Kidney (tissue), 14 donors: ENCODE results near the gene IFNA16. TPM values are rescaled to one million over a fixed set of nuclear protein-coding genes. Genes with fewer than 3 reads are reported as not detected.
"Not testable (repeated sequence)": the region's sequence is repeated elsewhere in the genome, so short reads cannot be mapped to it uniquely, and the experiment has no call there.

ENCODE experiments used
- DNase-seq, 5 donors: peaks; one replicate each; pipeline ENCODE4 v3.0.0-alpha.2; 2013 to 2020
- FAIRE-seq: peaks from 2 replicates; lab custom pipeline; 2012; peaks lifted over from hg19 to GRCh38; lab: Jason Lieb, UNC
- H3K27ac ChIP-seq, 2 donors: one replicate each; pipeline ENCODE4 v1.7.0; 2013; ENCODE audit warnings: low read depth in 2 of 2, low read length in 2 of 2, inconsistent platforms in 1 of 2
- H3K27me3 ChIP-seq: one replicate; pipeline ENCODE4 v1.7.1; 2013; ENCODE audit warnings: low read length, inconsistent platforms; ENCODE audit not compliant: control insufficient read depth, insufficient read depth
- H3K36me3 ChIP-seq, 3 donors: one replicate each; pipeline versions ENCODE4 v1.7.0 to v1.7.1; 2013; ENCODE audit warnings: low read length in 3 of 3, control low read depth in 1 of 3, inconsistent platforms in 1 of 3; ENCODE audit not compliant: insufficient read depth in 3 of 3, control insufficient read depth in 2 of 3
- H3K4me1 ChIP-seq, 3 donors: one replicate each; pipeline versions ENCODE4 v1.7.0 to v1.7.1; 2013; ENCODE audit warnings: low read length in 3 of 3, inconsistent platforms in 1 of 3, low read depth in 1 of 3; ENCODE audit not compliant: control insufficient read depth in 2 of 3, insufficient read depth in 2 of 3
- H3K4me3 ChIP-seq, 3 donors: one replicate each; pipeline versions ENCODE4 v1.7.0 to v1.8.1; 2013; ENCODE audit warnings: low read length in 3 of 3, control low read depth in 1 of 3, inconsistent platforms in 1 of 3
- H3K9ac ChIP-seq, 3 donors: one replicate each; pipeline versions ENCODE4 v1.7.0 to v1.7.1; 2013; ENCODE audit warnings: low read length in 3 of 3, control low read depth in 1 of 3, inconsistent platforms in 1 of 3
- H3K9me3 ChIP-seq, 3 donors: one replicate each; pipeline versions ENCODE4 v1.7.0 to v1.7.1; 2013; ENCODE audit warnings: low read length in 3 of 3, control low read depth in 1 of 3, inconsistent platforms in 1 of 3; ENCODE audit not compliant: control insufficient read depth in 2 of 3, insufficient read depth in 1 of 3
- intact Hi-C: fragments of 100-400 bp; cut with DNase I; formaldehyde crosslinking; loops from one replicate; pipeline ENCODE4 v1.11.1; 2022
- polyA plus RNA-seq: library from polyadenylated mRNA; stranded (reverse); fragments of 350-450 nt; fragmentation: Illumina TruSeq; extraction: RNeasy Lipid Tissue Mini Kit (QIAGEN cat#74804); gene quantifications from one replicate; pipeline ENCODE4 v1.2.3, GENCODE V29; 2014; ENCODE audit warnings: low read depth, low replicate concordance; ENCODE audit not compliant: insufficient read depth
- total RNA-seq: library from RNA; stranded (reverse); fragmentation: NEBNext Ultra II Directional; extraction: Animal tissue kit (Norgen Biotek cat#: 25700); gene quantifications from one replicate; pipeline ENCODE4 v1.2.1, GENCODE V29; 2021
- TF ChIP-seq, protein P1 (sequence below): IDR thresholded peaks from 3 replicates; pipeline ENCODE4 v1.5.1; 2012; ENCODE audit warnings: mild to moderate bottlenecking, moderate library complexity, borderline replicate concordance; ENCODE audit not compliant: insufficient read depth; ENCODE audit errors: extremely low read depth
- donor health status: control.
- donor health status: control.
- donor health status: control.
- donor health status: control.
- donor health status: control.
- donor health status: DM: yes; HTN: yes; CAD: no.
- donor health status: Normal renal cell carcinoma (clear cell type).

Gene IFNA16
- total and polyA plus RNA-seq, 2 donors from 2014 or later: not detected

- Histone ChIP-seq H3K9me3 (no peaks in the 10 kb centered on the region), H3K27me3 (no peaks in the 10 kb centered on the region), H3K36me3 (no peaks in the 10 kb centered on the region), H3K9ac (no peak overlapping the region), H3K4me3 (no peak overlapping the region), H3K4me1 (no peaks in the 10 kb centered on the region), H3K27ac (no peak overlapping the region)
- TF ChIP-seq, protein P1, sequence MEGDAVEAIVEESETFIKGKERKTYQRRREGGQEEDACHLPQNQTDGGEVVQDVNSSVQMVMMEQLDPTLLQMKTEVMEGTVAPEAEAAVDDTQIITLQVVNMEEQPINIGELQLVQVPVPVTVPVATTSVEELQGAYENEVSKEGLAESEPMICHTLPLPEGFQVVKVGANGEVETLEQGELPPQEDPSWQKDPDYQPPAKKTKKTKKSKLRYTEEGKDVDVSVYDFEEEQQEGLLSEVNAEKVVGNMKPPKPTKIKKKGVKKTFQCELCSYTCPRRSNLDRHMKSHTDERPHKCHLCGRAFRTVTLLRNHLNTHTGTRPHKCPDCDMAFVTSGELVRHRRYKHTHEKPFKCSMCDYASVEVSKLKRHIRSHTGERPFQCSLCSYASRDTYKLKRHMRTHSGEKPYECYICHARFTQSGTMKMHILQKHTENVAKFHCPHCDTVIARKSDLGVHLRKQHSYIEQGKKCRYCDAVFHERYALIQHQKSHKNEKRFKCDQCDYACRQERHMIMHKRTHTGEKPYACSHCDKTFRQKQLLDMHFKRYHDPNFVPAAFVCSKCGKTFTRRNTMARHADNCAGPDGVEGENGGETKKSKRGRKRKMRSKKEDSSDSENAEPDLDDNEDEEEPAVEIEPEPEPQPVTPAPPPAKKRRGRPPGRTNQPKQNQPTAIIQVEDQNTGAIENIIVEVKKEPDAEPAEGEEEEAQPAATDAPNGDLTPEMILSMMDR: no peak
- DNase-seq: no peak
- intact Hi-C loops: no loop called here
- no peak for FAIRE-seq
Measured at GRCh38 chr9:21234153-21234687, 17.1 kb upstream of the IFNA16 start.

- no peaks in the 10 kb centered on the region for H3K9me3 ChIP-seq
- no peak for FAIRE-seq
- H3K4me3 ChIP-seq: no peak overlapping the region
- H3K27me3 ChIP-seq: no peaks in the 10 kb centered on the region
- no peak overlapping the region for H3K27ac ChIP-seq
- DNase-seq: no peak
- TF ChIP-seq, protein P1: no peak
- no peak overlapping the region for H3K9ac ChIP-seq
- intact Hi-C loops: no loop called here
- no peaks in the 10 kb centered on the region for H3K4me1 ChIP-seq
- no peaks in the 10 kb centered on the region for H3K36me3 ChIP-seq
Measured at GRCh38 chr9:21233258-21233657, 16.1 kb upstream of the IFNA16 start.

DNA sequence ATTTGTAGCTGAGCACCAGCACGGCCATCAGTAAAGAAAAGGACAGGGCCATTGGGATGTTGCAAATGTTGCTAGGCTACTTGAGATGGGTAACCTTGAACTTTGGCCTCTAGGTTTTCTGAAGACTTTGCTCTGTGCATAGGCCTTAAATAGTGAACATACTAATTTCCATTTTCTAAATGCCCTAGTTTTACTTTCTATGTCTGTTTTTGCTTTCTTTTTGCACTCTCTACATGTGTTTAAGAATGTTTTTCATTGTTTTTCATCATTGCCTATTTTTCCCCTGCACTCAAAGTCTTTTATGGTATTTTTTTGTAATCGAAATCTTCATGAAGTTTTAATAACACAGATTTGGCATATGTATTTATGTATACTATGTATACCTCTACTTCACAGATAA lies 11.0 kb upstream of the IFNA16 start, which contains the start of gene IFNA17:
Gene IFNA17, minus strand, starts transcription at position 101 of the 400 bp plus-strand sequence. Its CDS starts 49 bp downstream, at position 52.
- intact Hi-C loops: no loop called here
- FAIRE-seq: no peak

GRCh38 chr9:21213411-21214326 lies 3.4 kb downstream of the IFNA16 start:
- H3K4me3 ChIP-seq, H3K36me3 ChIP-seq, H3K9me3 ChIP-seq, H3K27me3 ChIP-seq, H3K27ac ChIP-seq, H3K4me1 ChIP-seq, intact Hi-C loops, FAIRE-seq, H3K9ac ChIP-seq, DNase-seq: not testable (repeated sequence)

More for the DNA sequence above, 11.0 kb upstream of the IFNA16 start, which contains the start of gene IFNA17:
- no peak within 1 kb of the TSS for H3K9ac ChIP-seq
- H3K9me3 ChIP-seq: no peaks in the 10 kb centered on the region
- H3K27me3 ChIP-seq: no peaks in the 10 kb centered on the region
- H3K36me3 ChIP-seq: no peaks in the 10 kb centered on the region
- no peak within 1 kb of the TSS for H3K4me3 ChIP-seq
- no peaks in the 10 kb centered on the region for H3K4me1 ChIP-seq
- TF ChIP-seq, protein P1: no peak
- H3K27ac ChIP-seq: no peak within 1 kb of the TSS
- DNase-seq: no peak

DNA sequence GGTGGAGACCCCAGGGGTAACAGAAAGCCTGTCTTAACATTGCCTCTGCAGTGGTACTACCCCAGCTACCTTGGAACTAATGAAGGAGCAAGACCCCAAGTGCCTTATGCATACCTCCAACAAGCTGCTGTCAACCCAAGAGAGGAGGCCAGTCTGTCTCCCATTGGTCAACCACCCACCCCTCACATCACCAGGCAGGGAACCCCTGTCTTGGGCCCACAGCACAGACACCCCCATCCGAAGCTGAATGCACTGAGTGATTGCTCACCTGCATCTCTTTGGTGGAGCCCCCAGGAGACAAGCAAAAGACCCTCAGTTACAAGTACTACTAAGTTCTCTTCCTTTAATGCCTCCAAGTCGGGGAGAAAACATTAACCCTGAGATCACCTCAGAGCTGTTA lies 5.0 kb downstream of the IFNA16 start:
- H3K27me3 ChIP-seq, FAIRE-seq, H3K9ac ChIP-seq, intact Hi-C loops, H3K27ac ChIP-seq, H3K36me3 ChIP-seq, H3K4me3 ChIP-seq, DNase-seq, H3K9me3 ChIP-seq, H3K4me1 ChIP-seq: not testable (repeated sequence)

- H3K36me3 ChIP-seq, H3K9ac ChIP-seq, H3K4me3 ChIP-seq, DNase-seq, H3K4me1 ChIP-seq, intact Hi-C loops, H3K27ac ChIP-seq, FAIRE-seq, H3K27me3 ChIP-seq, H3K9me3 ChIP-seq: not testable (repeated sequence)
Measured at GRCh38 chr9:21210782-21211181, 6.3 kb downstream of the IFNA16 start.
